ENCODE data around the gene LGI2. TPM values are rescaled to one million over a fixed set of nuclear protein-coding genes. Genes with fewer than 3 reads are reported as not detected.

LGI2 gene
- total RNA-seq, 1 experiment from 2014 or later: 1.4 TPM

GRCh38 chr4:25078523-25078922 lies 47.8 kb upstream of the LGI2 start:
- Mint-ChIP-seq H3K4me3 (no peak overlapping the region; a peak in 1 of 5 replicates), H3K36me3 (ENCODE audit: insufficient read depth in 1 of 3, low read depth in 3 of 3) (peaks cover 3 to 17% (median 11%) of the 10 kb centered on the region in 3 experiments), H3K27ac (no peak overlapping the region)

More at GRCh38 chr4:25078523-25078922, 47.8 kb upstream of the LGI2 start:
- Histone ChIP-seq H2BK5ac (ENCODE audit: insufficient read length, low read length) (no peak overlapping the region), H4K8ac (replicated peaks; ENCODE audit: insufficient read length, low read depth, low read length) (no peak overlapping the region), H3K27me3 (ENCODE audit: insufficient read depth, low read length) (no peaks in the 10 kb centered on the region), H3K56ac (ENCODE audit: insufficient read length, low read depth, low read length) (no peak overlapping the region), H4K91ac (ENCODE audit: insufficient read length, low read depth, low read length) (no peak overlapping the region), H3K4me1 (ENCODE audit: insufficient read depth, low read length) (0 out of 2 replicates have a peak, but pooled peaks cover 2% of the 10 kb centered on the region), H3K79me2 (ENCODE audit: insufficient read depth, low read length) (no peaks in the 10 kb centered on the region), H2AFZ (ENCODE audit: low read length) (no peak overlapping the region), H3K18ac (ENCODE audit: insufficient read length, low read depth, low read length) (no peak overlapping the region), H3K9me3 (ENCODE audit: control insufficient read depth, low read depth, low read length) (no peaks in the 10 kb centered on the region), H3K9ac (ENCODE audit: extremely low read depth, insufficient read length, low read length) (no peak overlapping the region), H3K27ac (ENCODE audit: insufficient read length, low read depth, low read length) (no peak overlapping the region), H3K4ac (ENCODE audit: low read depth, low read length) (no peak overlapping the region), H3T11ph (ENCODE audit: low read length) (no peak overlapping the region), H2BK120ac (ENCODE audit: low read depth, low read length, poor library complexity, severe bottlenecking) (no peak overlapping the region), H4K5ac (ENCODE audit: insufficient read length, low read depth, low read length) (no peak overlapping the region), H2BK12ac (ENCODE audit: insufficient read length, low read depth, low read length) (no peak overlapping the region), H3K23me2 (ENCODE audit: insufficient read length, low read depth, low read length, poor library complexity, severe bottlenecking) (no peaks in the 10 kb centered on the region), H2BK20ac (ENCODE audit: low read depth, low read length, poor library complexity, severe bottlenecking) (no peak overlapping the region), H2AK5ac (ENCODE audit: insufficient read length, low read length) (no peak overlapping the region), H3K79me1 (ENCODE audit: insufficient read depth, low read depth, low read length, poor library complexity, severe bottlenecking) (no peaks in the 10 kb centered on the region), H3K23ac (ENCODE audit: insufficient read length, low read depth, low read length) (no peak overlapping the region), H3K14ac (ENCODE audit: insufficient read depth, low read length) (no peak overlapping the region), H2BK15ac (ENCODE audit: low read depth, low read length) (no peak overlapping the region), H4K20me1 (ENCODE audit: control insufficient read depth, insufficient read depth, insufficient read length) (no peaks in the 10 kb centered on the region), H3K4me2 (ENCODE audit: insufficient read depth, insufficient read length, low read length) (no peak overlapping the region)
- no peak for DNase-seq
- Mint-ChIP-seq H3K4me1 (peaks cover 34 to 45% of the 10 kb centered on the region in 2 experiments), H3K9me3 (peaks cover 17 to 19% of the 10 kb centered on the region in 2 experiments), H3K27me3 (ENCODE audit: low read depth) (peaks cover 7% of the 10 kb centered on the region)
- no CpG with 5 or more reads among the region's 4 CpGs for WGBS (ENCODE audit: extremely low coverage, insufficient read length, low lambda C conversion rate)
- TF ChIP-seq, protein P1, sequence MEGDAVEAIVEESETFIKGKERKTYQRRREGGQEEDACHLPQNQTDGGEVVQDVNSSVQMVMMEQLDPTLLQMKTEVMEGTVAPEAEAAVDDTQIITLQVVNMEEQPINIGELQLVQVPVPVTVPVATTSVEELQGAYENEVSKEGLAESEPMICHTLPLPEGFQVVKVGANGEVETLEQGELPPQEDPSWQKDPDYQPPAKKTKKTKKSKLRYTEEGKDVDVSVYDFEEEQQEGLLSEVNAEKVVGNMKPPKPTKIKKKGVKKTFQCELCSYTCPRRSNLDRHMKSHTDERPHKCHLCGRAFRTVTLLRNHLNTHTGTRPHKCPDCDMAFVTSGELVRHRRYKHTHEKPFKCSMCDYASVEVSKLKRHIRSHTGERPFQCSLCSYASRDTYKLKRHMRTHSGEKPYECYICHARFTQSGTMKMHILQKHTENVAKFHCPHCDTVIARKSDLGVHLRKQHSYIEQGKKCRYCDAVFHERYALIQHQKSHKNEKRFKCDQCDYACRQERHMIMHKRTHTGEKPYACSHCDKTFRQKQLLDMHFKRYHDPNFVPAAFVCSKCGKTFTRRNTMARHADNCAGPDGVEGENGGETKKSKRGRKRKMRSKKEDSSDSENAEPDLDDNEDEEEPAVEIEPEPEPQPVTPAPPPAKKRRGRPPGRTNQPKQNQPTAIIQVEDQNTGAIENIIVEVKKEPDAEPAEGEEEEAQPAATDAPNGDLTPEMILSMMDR (conservative IDR thresholded peaks at IDR 0.05): no peak
